Heart right ventricle (tissue), 16 donors: ENCODE measurements around the gene RDH14. TPM values are rescaled to one million over a fixed set of nuclear protein-coding genes. Genes with fewer than 3 reads are reported as not detected.

ENCODE experiments used
- ATAC-seq, 8 donors: fragments of 200-7000 bp; cut with Tn5 transposase; one replicate each; pipeline ENCODE4 v1.9.1; 2020; ENCODE audit warnings: mild to moderate bottlenecking in 8 of 8, moderate library complexity in 8 of 8, moderate number of reproducible peaks in 1 of 8
- DNase-seq, 2 donors: peaks; one replicate each; pipeline ENCODE4 v3.0.0-alpha.2; 2020
- H3K27ac ChIP-seq, 10 donors: fragments of 200-600 bp; sonication (generic) in 2 of 10; one replicate each; pipeline versions ENCODE4 v1.5.0 to v1.8.0; 2020 to 2022; ENCODE audit warnings: mild to moderate bottlenecking in 3 of 10
- H3K27me3 ChIP-seq, 7 donors: fragments of 200-600 bp; one replicate each; pipeline ENCODE4 v1.8.0; 2021 to 2022; ENCODE audit warnings: mild to moderate bottlenecking in 2 of 7
- H3K36me3 ChIP-seq, 9 donors: fragments of 200-600 bp; sonication (generic) in 1 of 9; one replicate each; pipeline versions ENCODE4 v1.5.0 to v1.8.0; 2020 to 2022; ENCODE audit warnings: mild to moderate bottlenecking in 2 of 9
- H3K4me1 ChIP-seq, 9 donors: fragments of 200-600 bp; sonication (generic) in 1 of 9; one replicate each; pipeline versions ENCODE4 v1.5.0 to v1.8.0; 2020 to 2022; ENCODE audit warnings: mild to moderate bottlenecking in 4 of 9
- H3K4me3 ChIP-seq, 10 donors: fragments of 200-600 bp; sonication (generic) in 2 of 10; one replicate each; pipeline versions ENCODE4 v1.5.0 to v1.8.0; 2020 to 2022; ENCODE audit warnings: mild to moderate bottlenecking in 7 of 10, moderate library complexity in 2 of 10
- H3K9me3 ChIP-seq, 11 donors: fragments of 200-600 bp in 10 of 11; sonication (generic) in 2 of 11; one replicate each; pipeline versions ENCODE4 v1.5.0 to v1.8.0; 2013 to 2022; ENCODE audit warnings: mild to moderate bottlenecking in 2 of 11, control low read depth in 1 of 11, moderate library complexity in 1 of 11
- WGBS, 2 donors: extraction: QIAGEN DNeasy Blood & Tissue Kit; methylation state at CpG; one replicate each; pipeline ENCODE4 v1.1.7; 2013; ENCODE audit warnings: inconsistent platforms in 1 of 2; 5-methylcytosine and 5-hydroxymethylcytosine counted together
- intact Hi-C, 10 donors: fragments of 100-400 bp; cut with DNase I; formaldehyde crosslinking; loops; one replicate each; pipeline versions ENCODE4 v1.11.1 to v1.14.2; 2022
- polyA plus RNA-seq, 2 donors: library from polyadenylated mRNA; stranded (reverse); fragments of 200-250 nt; gene quantifications; one replicate each; pipeline ENCODE4 v1.2.3, GENCODE V29; 2013
- total RNA-seq, 10 donors: library from RNA; stranded (reverse); fragmentation: NEBNext Ultra II Directional in 3 of 10; extraction: Animal tissue kit (Norgen Biotek cat#: 25700) in 3 of 10; gene quantifications; one replicate each; pipeline versions ENCODE4 v1.2.1 to v1.2.4, GENCODE V29; 2021 to 2023
- TF ChIP-seq, protein P1 (sequence below), 9 donors: fragments of 200-600 bp; sonication (generic) in 2 of 9; IDR thresholded peaks; one replicate each; pipeline versions ENCODE4 v1.5.0 to v1.8.0; 2021 to 2022; ENCODE audit warnings: antibody characterized with exemption in 9 of 9, mild to moderate bottlenecking in 5 of 9, moderate library complexity in 1 of 9
- donor health status: Arrhythmogenic right ventricular cardiomyopathy.
- donor health status: ischemic (EF 13 %, LVEDD 7.1; RV severe dilation, severe dysfunction).
- donor health status: healthy with polysubstance abuse.
- donor health status: DM: no; HTN: yes; CAD: no.
- donor health status: DM: no; HTN: no; CAD: no.
- donor health status: ischemic (EF 25% LVEDD 6.9; RV normal size, moderate dysfunction).
- donor health status: ischemic (EF 25% LVEDD 5.7; RV mildly dilated, moderate dysfunction).
- donor health status: healthy.
- donor health status: DM: yes; HTN: yes; CAD: no.
- donor health status: Ischemic cardiomyopathy.
- donor health status: ischemic (EF 35%, LVEDD 5.7; RV mildly dilated, moderate dysfunction).
- donor health status: nonischemic (EF 11% LVEDD 7.7; RV severe dilation, severe dysfunction).
- donor health status: DM: yes; HTN: yes; CAD: no.
- donor health status: PGD.
- donor health status: ischemic (EF 29% LVEDD 5.4; RV normal size, mild dysfunction).
- donor health status: nonischemic (EF 23%, LVEDD 6.1; RV moderate dilation, normal function).

RDH14 gene
- total and polyA plus RNA-seq, 12 donors = 25.8 to 54.8 (median 45.4) TPM

DNA sequence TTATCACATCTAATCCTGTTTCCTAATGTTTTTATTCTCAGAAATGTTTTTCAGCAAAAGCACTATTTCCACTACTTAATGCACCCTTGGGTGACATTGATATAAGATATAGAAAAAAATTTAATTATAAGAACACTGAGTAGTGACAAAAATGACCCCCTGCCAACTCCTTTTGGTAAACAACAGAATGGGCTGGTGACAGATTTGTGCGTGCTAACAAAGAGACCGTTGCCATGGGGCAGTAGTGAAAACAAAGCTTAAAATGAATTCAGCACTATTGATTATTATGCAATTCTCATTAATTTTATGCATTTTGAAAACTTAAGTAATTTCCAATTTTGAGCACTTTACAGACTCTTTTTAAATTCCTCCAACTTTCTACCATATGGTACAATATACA lies 33.1 kb downstream of the RDH14 start:
- Histone ChIP-seq H3K4me1 (peaks cover 4 to 40% (median 22%) of the 10 kb centered on the region in 9 donors), H3K4me3 (no peak overlapping the region), H3K27me3 (no peaks in the 10 kb centered on the region), H3K9me3 (no peaks in the 10 kb centered on the region), H3K27ac (peak overlapping the region in 6 of 10 donors; percentile 74 to 84 (median 82)), H3K36me3 (no peaks in the 10 kb centered on the region)
- DNase-seq = peak in 1 of 2 donors; percentile 16
- intact Hi-C loops = loop anchor here in 4 of 10 donors (10.0 kb wide), 3 partner anchors 67 to 837 kb away; no protein-coding TSS in a partner anchor
- peak in 1 of 8 donors; percentile 38 for ATAC-seq
- TF ChIP-seq, protein P1, sequence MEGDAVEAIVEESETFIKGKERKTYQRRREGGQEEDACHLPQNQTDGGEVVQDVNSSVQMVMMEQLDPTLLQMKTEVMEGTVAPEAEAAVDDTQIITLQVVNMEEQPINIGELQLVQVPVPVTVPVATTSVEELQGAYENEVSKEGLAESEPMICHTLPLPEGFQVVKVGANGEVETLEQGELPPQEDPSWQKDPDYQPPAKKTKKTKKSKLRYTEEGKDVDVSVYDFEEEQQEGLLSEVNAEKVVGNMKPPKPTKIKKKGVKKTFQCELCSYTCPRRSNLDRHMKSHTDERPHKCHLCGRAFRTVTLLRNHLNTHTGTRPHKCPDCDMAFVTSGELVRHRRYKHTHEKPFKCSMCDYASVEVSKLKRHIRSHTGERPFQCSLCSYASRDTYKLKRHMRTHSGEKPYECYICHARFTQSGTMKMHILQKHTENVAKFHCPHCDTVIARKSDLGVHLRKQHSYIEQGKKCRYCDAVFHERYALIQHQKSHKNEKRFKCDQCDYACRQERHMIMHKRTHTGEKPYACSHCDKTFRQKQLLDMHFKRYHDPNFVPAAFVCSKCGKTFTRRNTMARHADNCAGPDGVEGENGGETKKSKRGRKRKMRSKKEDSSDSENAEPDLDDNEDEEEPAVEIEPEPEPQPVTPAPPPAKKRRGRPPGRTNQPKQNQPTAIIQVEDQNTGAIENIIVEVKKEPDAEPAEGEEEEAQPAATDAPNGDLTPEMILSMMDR (IDR thresholded peaks at IDR 0.05) = no peak
- WGBS, 2 donors = 41 to 57% methylated on average over 2 of the region's 2 CpGs

DNA sequence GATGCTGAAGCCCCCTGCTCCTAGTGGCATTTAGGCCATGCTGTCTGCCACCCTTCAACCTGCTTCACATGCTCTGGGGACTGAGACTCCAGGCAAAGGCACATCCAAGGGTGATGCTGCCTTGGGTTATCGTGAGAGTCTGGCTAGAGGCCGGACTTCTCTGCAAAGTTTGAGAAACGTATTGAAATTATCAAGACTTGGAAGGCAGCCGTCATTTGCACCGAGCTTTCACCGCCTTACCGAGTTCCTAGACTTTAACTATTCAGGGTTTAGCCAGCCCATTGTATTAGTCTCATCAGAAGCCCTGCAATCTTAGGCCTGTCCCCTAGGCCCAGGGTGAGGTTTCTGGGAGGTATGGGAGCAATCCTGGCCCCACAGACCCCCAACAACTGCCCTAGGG lies 34.0 kb downstream of the RDH14 start:
- peak overlapping the region in 9 of 10 donors; percentile 26 to 84 (median 79) for H3K27ac ChIP-seq
- intact Hi-C loops = loop anchor here in 4 of 10 donors (10.0 kb wide), 3 partner anchors 68 to 838 kb away; no protein-coding TSS in a partner anchor
- whole genome bisulfite sequencing, 2 donors = 24 to 41% methylated on average over 7 of the region's 7 CpGs
- no peak overlapping the region for H3K4me3 ChIP-seq
- TF ChIP-seq, protein P1 (IDR thresholded peaks at IDR 0.05) = no peak
- DNase-seq (no peak), ATAC-seq (peak in 5 of 8 donors; percentile 10 to 54 (median 30))
- H3K9me3 ChIP-seq = no peaks in the 10 kb centered on the region
- no peaks in the 10 kb centered on the region for H3K27me3 ChIP-seq
- H3K36me3 ChIP-seq = no peaks in the 10 kb centered on the region
- H3K4me1 ChIP-seq = peaks cover 4 to 40% (median 22%) of the 10 kb centered on the region in 9 donors

DNA sequence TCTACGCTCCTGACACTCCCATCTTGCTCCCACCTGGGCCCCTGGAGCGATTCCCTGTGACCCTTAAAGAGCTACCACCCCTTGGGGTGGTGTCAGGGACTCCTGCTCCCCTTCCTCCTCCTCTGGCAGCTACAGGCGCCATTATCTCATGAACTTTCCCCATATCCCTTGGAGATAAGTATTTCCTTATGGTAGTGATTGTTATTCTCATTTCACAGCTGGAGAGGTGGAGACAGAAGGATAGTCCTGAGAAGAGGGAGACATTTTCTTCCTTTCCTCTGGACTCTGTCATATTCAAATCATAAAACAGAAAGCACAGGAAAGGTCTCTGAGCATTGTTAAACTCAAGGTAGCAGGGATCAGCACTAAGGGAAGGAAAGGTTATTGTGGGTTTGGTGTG lies 34.6 kb downstream of the RDH14 start:
- DNase-seq = no peak
- Histone ChIP-seq H3K9me3 (no peaks in the 10 kb centered on the region), H3K4me1 (peaks cover 4 to 43% (median 26%) of the 10 kb centered on the region in 9 donors), H3K36me3 (no peaks in the 10 kb centered on the region), H3K4me3 (no peak overlapping the region), H3K27me3 (no peaks in the 10 kb centered on the region), H3K27ac (peak overlapping the region; percentile 26 to 84 (median 79))
- intact Hi-C loops = loop anchor here in 4 of 10 donors (10.0 kb wide), 3 partner anchors 69 to 839 kb away; no protein-coding TSS in a partner anchor
- TF ChIP-seq, protein P1 (IDR thresholded peaks at IDR 0.05) = no peak
- peak in 4 of 8 donors; percentile 9 to 25 (median 17) for ATAC-seq
- WGBS, 2 donors = 47 to 59% methylated on average over 3 of the region's 3 CpGs

DNA sequence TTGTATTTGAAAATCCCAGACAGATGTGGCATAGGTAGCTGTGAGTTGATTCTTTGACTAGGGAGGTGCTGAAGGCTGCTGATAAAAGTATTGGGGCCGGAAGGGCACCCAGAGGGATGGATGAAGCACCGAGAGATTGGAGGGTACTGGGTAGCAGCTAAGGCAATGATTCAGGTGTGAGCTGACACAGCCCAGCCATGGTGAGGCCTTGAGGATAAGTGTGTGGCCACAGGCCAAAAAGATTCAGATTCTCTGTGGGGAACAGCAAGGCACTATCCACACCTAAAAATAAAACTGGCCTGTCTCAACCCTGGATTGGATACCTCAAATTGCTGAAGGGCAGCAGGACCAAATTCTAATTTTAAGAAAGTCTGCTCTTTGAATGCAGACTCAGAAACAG lies 35.2 kb downstream of the RDH14 start:
- 49 to 57% methylated on average over 2 of the region's 2 CpGs for WGBS, 2 donors
- Histone ChIP-seq H3K27ac (peak overlapping the region; percentile 26 to 84 (median 79)), H3K36me3 (no peaks in the 10 kb centered on the region), H3K27me3 (no peaks in the 10 kb centered on the region), H3K4me3 (no peak overlapping the region), H3K9me3 (no peaks in the 10 kb centered on the region), H3K4me1 (peaks cover 5 to 48% (median 30%) of the 10 kb centered on the region in 9 donors)
- intact Hi-C loops = loop anchor here in 4 of 10 donors (10.0 kb wide), 3 partner anchors 70 to 840 kb away; no protein-coding TSS in a partner anchor
- DNase-seq = peak; percentile 49 to 77
- peak; percentile 62 to 93 (median 83) for ATAC-seq
- TF ChIP-seq, protein P1 (IDR thresholded peaks at IDR 0.05) = no peak
